K562 (cell line): ENCODE measurements around the gene PBX1. TPM values are rescaled to one million over a fixed set of nuclear protein-coding genes. Genes with fewer than 3 reads are reported as not detected.
A peak's percentile ranks its signal among the peaks of the same experiment; 100 is the strongest.
"Not testable (repeated sequence)": the region's sequence is repeated elsewhere in the genome, so short reads cannot be mapped to it uniquely, and the experiment has no call there.

Experiments
- ATAC-seq: fragments of 200-7000 bp; cut with Tn5 transposase; 3 replicates; pipeline ENCODE4 v1.9.1; 2020; ENCODE audit warnings: moderate library complexity
- BruUV-seq: library from RNA; stranded (reverse); fragments of 400-500 nt; replicated peaks from 2 replicates; lab custom pipeline; 2021; lab: Mats Ljungman, UMichigan
- CTCF ChIA-PET: fragments of 300-600 bp; formaldehyde crosslinking; extraction: SDS; loops from one replicate; lab custom pipeline; 2021; ENCODE audit warnings: low intra/inter-chr PET ratio; lab: Yijun Ruan, JAX
- POLR2A ChIA-PET: fragments of 300-600, 350-650 bp; sonication (Branson Sonifier 250); formaldehyde crosslinking; extraction: SDS; loops from one replicate; lab custom pipeline; 2021; ENCODE audit warnings: antibody characterized with exemption, inconsistent platforms; lab: Yijun Ruan, JAX
- DNase-seq, 4 experiments: peaks; one replicate each; pipeline versions ENCODE4 v3.0.0 to v3.0.0-alpha.2; 2011 to 2018; ENCODE audit warnings: low spot score in 3 of 4, mixed read lengths in 3 of 4; ENCODE audit errors: extremely low read depth in 1 of 4
- FAIRE-seq: peaks from 2 replicates; lab custom pipeline; 2011; peaks lifted over from hg19 to GRCh38; lab: Jason Lieb, UNC
- H2AFZ ChIP-seq: 2 replicates; pipeline ENCODE4 v1.6.0; 2011; ENCODE audit warnings: low read depth, low read length, control low read depth, inconsistent platforms
- H3K27ac ChIP-seq: fragments of 200-600 bp; 3 replicates; pipeline ENCODE4 v1.8.0; 2011; ENCODE audit warnings: low read depth, mild to moderate bottlenecking, control low read depth, inconsistent platforms, low read length, moderate library complexity, mixed read lengths; ENCODE audit errors: extremely low read depth
- H3K27me3 ChIP-seq, 2 experiments: fragments of 300-600 bp in 1 of 2; 2 replicates in 1 of 2; 3 replicates in 1 of 2; pipeline versions ENCODE4 v1.6.0 to v1.8.0; 2011; ENCODE audit warnings: inconsistent platforms in 2 of 2, low read length in 2 of 2, mild to moderate bottlenecking in 1 of 2, mixed read lengths in 1 of 2, moderate library complexity in 1 of 2; ENCODE audit not compliant: control insufficient read depth in 2 of 2, insufficient read depth in 2 of 2
- H3K36me3 ChIP-seq: fragments of 300-600 bp; 3 replicates; pipeline ENCODE4 v1.8.0; 2011; ENCODE audit warnings: mild to moderate bottlenecking, low read length, inconsistent platforms; ENCODE audit not compliant: control insufficient read depth, insufficient read depth
- H3K4me1 ChIP-seq, 2 experiments: fragments of 200-600 bp in 1 of 2; replicated peaks in 1 of 2; 2 replicates in 1 of 2; 3 replicates in 1 of 2; pipeline versions ENCODE4 v1.5.1 to v1.8.0; 2011; ENCODE audit warnings: inconsistent platforms in 2 of 2, low read length in 2 of 2, mild to moderate bottlenecking in 1 of 2, mixed read lengths in 1 of 2, moderate library complexity in 1 of 2; ENCODE audit not compliant: control insufficient read depth in 2 of 2, insufficient read depth in 2 of 2
- H3K4me2 ChIP-seq: 2 replicates; pipeline ENCODE4 v1.6.1; 2011; ENCODE audit warnings: low read length, control low read depth, inconsistent platforms, mixed read lengths; ENCODE audit not compliant: insufficient read depth
- H3K4me3 ChIP-seq: fragments of 200-600 bp; sonication (generic), shearing (Covaris generic); 2 replicates; pipeline ENCODE4 v1.5.1; 2016; ENCODE audit warnings: control low read depth, inconsistent platforms
- H3K79me2 ChIP-seq: fragments of 200-600 bp; 3 replicates; pipeline ENCODE4 v1.8.0; 2011; ENCODE audit warnings: low read length, inconsistent platforms; ENCODE audit not compliant: control insufficient read depth, insufficient read depth
- H3K9ac ChIP-seq, 2 experiments: 2 replicates each; pipeline versions ENCODE4 v1.6.0 to v1.6.1; 2011; ENCODE audit warnings: low read depth in 2 of 2, low read length in 2 of 2, control low read depth in 1 of 2, inconsistent platforms in 1 of 2, mild to moderate bottlenecking in 1 of 2, mixed read lengths in 1 of 2; ENCODE audit not compliant: insufficient read depth in 1 of 2
- H3K9me1 ChIP-seq: one replicate; pipeline ENCODE4 v1.6.0; 2011; ENCODE audit warnings: inconsistent platforms, mild to moderate bottlenecking, low read length, moderate library complexity; ENCODE audit not compliant: control insufficient read depth, insufficient read depth
- H3K9me3 ChIP-seq: replicated peaks from 2 replicates; pipeline ENCODE4 v1.5.1; 2011; ENCODE audit warnings: low read depth, low read length, inconsistent platforms; ENCODE audit not compliant: control insufficient read depth, insufficient read depth
- H4K20me1 ChIP-seq: replicated peaks from 2 replicates; pipeline ENCODE4 v1.6.1; 2011; ENCODE audit warnings: low read length, inconsistent platforms, mixed read lengths; ENCODE audit not compliant: control insufficient read depth, insufficient read depth
- ARID1B ChIP-seq: fragments of 450-650 bp; IDR thresholded peaks from 2 replicates; pipeline ENCODE4 v1.6.1; 2016; ENCODE audit warnings: antibody characterized with exemption, mild to moderate bottlenecking, inconsistent platforms
- CBX3 ChIP-seq, 2 experiments: IDR thresholded peaks; 1 replicate in 1 of 2; 2 replicates in 1 of 2; pipeline ENCODE4 v1.6.1; 2012; ENCODE audit warnings: inconsistent platforms in 2 of 2, low read length in 2 of 2, borderline replicate concordance in 1 of 2, control low read depth in 1 of 2
- FOSL1 ChIP-seq: fragments of 200-800 bp; sonication (Bioruptor generic); conservative IDR thresholded peaks from 2 replicates; pipeline ENCODE4 v1.6.1; 2016; ENCODE audit warnings: missing genetic modification characterization, missing compliant biosample characterization
- TCF3 ChIP-seq: sonication (generic); formaldehyde crosslinking; IDR thresholded peaks from 2 replicates; pipeline ENCODE4 v1.4.0; 2020; ENCODE audit warnings: mild to moderate bottlenecking, missing genetic modification reagents
- ZBTB33 ChIP-seq: sonication (generic); formaldehyde crosslinking; IDR thresholded peaks from 2 replicates; pipeline ENCODE4 v1.8.1; 2023; ENCODE audit warnings: mild to moderate bottlenecking, missing genetic modification reagents
- WGBS: fragments of 100-300 bp; shearing (Covaris generic); methylation state at CpG from one replicate; pipeline ENCODE4 v1.1.6; 2016; ENCODE audit warnings: low coverage, mixed read lengths; ENCODE audit not compliant: insufficient coverage; ENCODE audit errors: missing lambda C conversion rate; 5-methylcytosine and 5-hydroxymethylcytosine counted together
- in situ Hi-C: fragments of 300-500 bp; cut with MboI; formaldehyde crosslinking; loops from 4 replicates; pipeline ENCODE4 v1.15.0; 2018; ENCODE audit warnings: inconsistent platforms, mixed read lengths
- intact Hi-C: fragments of 100-400 bp; cut with micrococcal nuclease; formaldehyde crosslinking; loops from 2 replicates; pipeline ENCODE4 v1.14.2; 2022
- polyA plus RNA-seq, 8 experiments: library from polyadenylated mRNA; depleted of rRNA in 4 of 8; stranded (reverse) in 5 of 8; unstranded in 3 of 8; fragments of >200 nt; fragmentation: Nextera tagmentation in 2 of 8; fragmentation: Illumina TruSeq in 1 of 8; extraction: Ambion mirVana in 2 of 8; extraction: Trizol in 1 of 8; gene quantifications; 2 replicates each; pipeline versions ENCODE4 v1.2.1 to v1.2.3, GENCODE V29; 2011 to 2014; ENCODE audit warnings: inconsistent platforms in 1 of 8, missing spikeins in 1 of 8
- total RNA-seq, 7 experiments: library from RNA; depleted of rRNA in 6 of 7; stranded (reverse); fragments of >200 nt in 6 of 7; fragmentation: Illumina TruSeq in 2 of 7; extraction: Trizol in 2 of 7; gene quantifications; 2 replicates each; pipeline versions ENCODE4 v1.2.1 to v1.2.3, GENCODE V29; 2011 to 2021; ENCODE audit warnings: low replicate concordance in 1 of 7

The PBX1 gene
- total and polyA plus RNA-seq, 9 of the 15 experiments (the other 6 are each of a cell fraction or from before 2014, with no cell fraction given), result 0.03 to 0.62 (median 0.17) TPM

GRCh38 chr1:164552463-164552988 lies 6.5 kb upstream of the PBX1 start:
- H3K4me1 ChIP-seq, H3K9me1 ChIP-seq, intact Hi-C loops, H3K9me3 ChIP-seq, H4K20me1 ChIP-seq, H3K9ac ChIP-seq, H3K4me2 ChIP-seq, H2AFZ ChIP-seq, CTCF ChIA-PET, POLR2A ChIA-PET, in situ Hi-C loops: not testable (repeated sequence)
- 3% methylated on average over 8 of the region's 8 CpGs for WGBS
- TF ChIP-seq ZBTB33 (CRISPR knock-in tag), result peak; percentile 91
- peak; percentile 83 for TF ChIP-seq FOSL1 (tag)
- TF ChIP-seq TCF3, result peak; percentile 15; the same call in 1 of the 2 replicates
- TF ChIP-seq ARID1B, result 0 out of 2 replicates have a peak, but pooled peaks have one; percentile 29
- TF ChIP-seq CBX3 (IDR thresholded peaks at IDR 0.05; ENCODE audit: borderline replicate concordance in 1 of 2, low read length in 2 of 2), result 0 out of 3 replicates have a peak, but pooled peaks of 1 of the 2 experiments have one; percentile 14
- TF ChIP-seq, all 486 proteins: peak for 5; not testable (repeated sequence) for 481
- not testable (repeated sequence) for ATAC-seq, H3K27me3 ChIP-seq, DNase-seq, H3K27ac ChIP-seq, BruUV-seq, H3K4me3 ChIP-seq, H3K36me3 ChIP-seq, H3K79me2 ChIP-seq
- peak; percentile 23 for FAIRE-seq
